Left ventricle myocardium inferior (tissue), 1 donor: Measurements from ENCODE around the gene KRTAP26-1. TPM values are rescaled to one million over a fixed set of nuclear protein-coding genes. Genes with fewer than 3 reads are reported as not detected.

ENCODE experiments used
- DNase-seq: peaks from one replicate; pipeline ENCODE4 v3.0.0-alpha.2; 2020
- H3K27ac ChIP-seq: fragments of 200-600 bp; replicated peaks from 2 replicates; pipeline ENCODE4 v1.8.0; 2021
- H3K27me3 ChIP-seq: fragments of 200-600 bp; 2 replicates; pipeline ENCODE4 v1.8.0; 2021; ENCODE audit warnings: low read depth
- H3K36me3 ChIP-seq: fragments of 200-600 bp; 2 replicates; pipeline ENCODE4 v1.8.0; 2021
- H3K4me1 ChIP-seq: fragments of 200-600 bp; 2 replicates; pipeline ENCODE4 v1.8.0; 2021
- H3K4me3 ChIP-seq: fragments of 200-600 bp; 2 replicates; pipeline ENCODE4 v1.8.0; 2021; ENCODE audit warnings: mild to moderate bottlenecking, moderate library complexity
- H3K9me3 ChIP-seq: fragments of 200-600 bp; replicated peaks from 2 replicates; pipeline ENCODE4 v1.8.0; 2021
- intact Hi-C: fragments of 100-400 bp; cut with micrococcal nuclease; formaldehyde crosslinking; loops from one replicate; pipeline ENCODE4 v1.11.0; 2022
- total RNA-seq: library from RNA; stranded (reverse); fragmentation: NEBNext Ultra II Directional; extraction: Animal tissue kit (Norgen Biotek cat#: 25700); gene quantifications from one replicate; pipeline ENCODE4 v1.2.1, GENCODE V29; 2021
- TF ChIP-seq, protein P1 (sequence below): fragments of 200-600 bp; IDR thresholded peaks from 2 replicates; pipeline ENCODE4 v1.8.0; 2021; ENCODE audit warnings: antibody characterized with exemption, mild to moderate bottlenecking, borderline replicate concordance
- donor health status: DM: no; HTN: yes; CAD: no; lungs with severe emphysema.

KRTAP26-1 gene
- total RNA-seq, 1 donor from 2014 or later: not detected

DNA sequence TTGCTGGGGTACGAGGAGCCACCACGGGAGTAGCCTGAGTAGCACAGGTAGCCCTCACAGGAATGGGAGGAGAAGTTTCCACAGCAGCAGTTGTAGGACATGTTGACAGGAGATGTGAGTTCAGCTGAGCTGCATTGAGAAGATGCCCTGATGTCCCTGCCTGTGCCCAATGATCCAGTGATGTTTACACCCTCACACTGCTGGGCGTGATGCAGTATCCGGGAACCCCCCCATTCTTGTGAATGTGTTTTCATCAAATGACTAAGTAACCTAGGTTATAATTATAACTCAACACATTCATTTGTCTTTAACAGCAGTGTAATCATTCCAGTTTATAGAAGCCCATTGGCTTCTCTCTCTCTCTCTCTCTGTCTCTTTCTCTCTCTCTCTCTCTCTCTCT is 28.4 kb upstream of the KRTAP26-1 start, which contains the start of gene KRTAP23-1:
Gene KRTAP23-1 (minus strand): TSS at position 101 of the 400 bp plus-strand sequence. CDS start 0 bp downstream, at position 101.
- Histone ChIP-seq H3K4me1 (no peaks in the 10 kb centered on the region), H3K9me3 (peaks cover 4% of the 10 kb centered on the region), H3K4me3 (no peak within 1 kb of the TSS), H3K27ac (no peak within 1 kb of the TSS), H3K27me3 (no peaks in the 10 kb centered on the region), H3K36me3 (no peaks in the 10 kb centered on the region)
- intact Hi-C loops: loop anchor here (10.0 kb wide), 1 partner anchor 736 kb away; no protein-coding TSS in a partner anchor
- DNase-seq: no peak
- TF ChIP-seq, protein P1, sequence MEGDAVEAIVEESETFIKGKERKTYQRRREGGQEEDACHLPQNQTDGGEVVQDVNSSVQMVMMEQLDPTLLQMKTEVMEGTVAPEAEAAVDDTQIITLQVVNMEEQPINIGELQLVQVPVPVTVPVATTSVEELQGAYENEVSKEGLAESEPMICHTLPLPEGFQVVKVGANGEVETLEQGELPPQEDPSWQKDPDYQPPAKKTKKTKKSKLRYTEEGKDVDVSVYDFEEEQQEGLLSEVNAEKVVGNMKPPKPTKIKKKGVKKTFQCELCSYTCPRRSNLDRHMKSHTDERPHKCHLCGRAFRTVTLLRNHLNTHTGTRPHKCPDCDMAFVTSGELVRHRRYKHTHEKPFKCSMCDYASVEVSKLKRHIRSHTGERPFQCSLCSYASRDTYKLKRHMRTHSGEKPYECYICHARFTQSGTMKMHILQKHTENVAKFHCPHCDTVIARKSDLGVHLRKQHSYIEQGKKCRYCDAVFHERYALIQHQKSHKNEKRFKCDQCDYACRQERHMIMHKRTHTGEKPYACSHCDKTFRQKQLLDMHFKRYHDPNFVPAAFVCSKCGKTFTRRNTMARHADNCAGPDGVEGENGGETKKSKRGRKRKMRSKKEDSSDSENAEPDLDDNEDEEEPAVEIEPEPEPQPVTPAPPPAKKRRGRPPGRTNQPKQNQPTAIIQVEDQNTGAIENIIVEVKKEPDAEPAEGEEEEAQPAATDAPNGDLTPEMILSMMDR: no peak

DNA sequence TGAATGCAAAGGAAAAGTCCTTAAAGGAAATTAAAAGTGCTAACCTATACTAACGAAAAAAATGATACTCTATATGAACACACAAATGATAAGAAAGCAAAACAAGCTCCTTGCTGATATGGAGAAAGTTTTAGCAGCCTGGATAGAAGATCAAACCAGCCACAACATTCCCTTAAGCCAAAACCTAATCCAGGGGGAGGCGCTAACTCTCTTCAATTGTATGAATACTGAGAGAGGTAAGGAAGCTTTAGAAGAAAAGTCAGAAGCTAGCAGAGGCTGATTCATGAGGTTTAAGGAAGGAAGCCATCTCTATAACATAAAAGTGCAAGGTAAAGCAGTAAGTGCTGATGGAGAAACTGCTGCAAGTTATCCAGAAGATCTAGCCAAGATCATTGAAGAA is 24.9 kb upstream of the KRTAP26-1 start:
- Histone ChIP-seq H3K9me3 (peaks cover 4% of the 10 kb centered on the region), H3K4me3 (no peak overlapping the region), H3K4me1 (no peaks in the 10 kb centered on the region), H3K36me3 (no peaks in the 10 kb centered on the region), H3K27me3 (no peaks in the 10 kb centered on the region), H3K27ac (no peak overlapping the region)
- intact Hi-C loops: loop anchor here (10.0 kb wide), 1 partner anchor 740 kb away; no protein-coding TSS in a partner anchor
- TF ChIP-seq, protein P1: no peak
- DNase-seq: no peak

DNA sequence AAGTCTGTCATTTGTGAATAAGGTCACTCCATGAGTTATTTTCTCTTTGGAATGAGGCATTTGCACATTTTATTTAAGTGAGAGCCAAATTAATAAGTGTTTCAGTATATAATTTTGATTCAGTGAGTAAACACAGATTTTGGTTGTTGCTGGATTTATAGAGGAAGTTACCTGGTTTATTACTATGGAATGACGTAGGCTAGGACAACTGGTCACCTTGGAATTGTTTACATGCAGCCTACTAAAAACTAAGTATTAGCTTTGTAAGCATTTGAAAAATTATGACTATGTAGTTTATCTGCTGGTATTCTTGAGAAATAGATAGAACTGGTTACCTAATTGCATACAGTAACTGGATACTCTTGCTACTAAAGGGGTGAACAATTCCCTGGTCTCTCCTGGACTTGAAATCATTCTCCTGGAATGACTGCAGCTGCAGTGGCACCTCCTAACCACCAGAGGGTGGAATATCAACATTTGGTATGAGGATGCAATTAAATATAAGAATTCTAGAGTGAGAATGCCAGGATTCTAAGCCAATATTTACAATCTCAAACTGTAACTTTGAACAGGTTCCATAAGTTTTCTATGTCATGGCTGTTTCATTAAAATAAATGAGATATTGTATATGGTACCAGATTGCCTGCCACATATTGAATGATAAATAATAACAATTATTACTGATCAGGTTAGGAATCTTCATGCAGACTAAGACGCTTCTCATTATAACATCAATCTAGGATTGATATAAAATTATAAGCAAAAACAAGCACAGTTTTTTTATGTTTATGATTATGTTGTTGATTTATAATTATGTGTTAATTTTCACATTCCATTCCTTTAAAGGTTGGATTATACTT is 20.8 kb upstream of the KRTAP26-1 start:
- Histone ChIP-seq H3K4me3 (no peak overlapping the region), H3K4me1 (no peaks in the 10 kb centered on the region), H3K9me3 (peaks cover 4% of the 10 kb centered on the region), H3K27me3 (no peaks in the 10 kb centered on the region), H3K36me3 (no peaks in the 10 kb centered on the region), H3K27ac (no peak overlapping the region)
- intact Hi-C loops: loop anchor here (10.0 kb wide), 1 partner anchor 744 kb away; no protein-coding TSS in a partner anchor
- TF ChIP-seq, protein P1: peak; percentile 86
- no peak for DNase-seq

DNA sequence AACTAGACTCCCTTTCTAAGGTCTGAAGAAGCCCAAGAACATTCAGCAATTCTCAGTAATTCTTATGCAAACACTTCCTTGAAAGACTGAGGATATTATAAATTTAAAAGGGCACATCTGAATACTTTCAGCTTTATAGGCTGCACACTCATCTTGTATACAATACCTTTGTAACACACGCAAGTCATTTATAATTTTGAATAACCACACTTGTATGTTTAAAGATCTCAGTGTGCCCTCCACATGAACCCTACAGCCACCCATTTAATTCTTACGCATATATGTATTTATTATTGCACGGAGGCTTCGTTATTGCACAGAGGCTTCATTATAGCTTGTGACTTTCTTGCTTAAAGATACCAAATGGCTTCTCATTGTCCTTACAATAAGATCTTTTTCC is 18.6 kb upstream of the KRTAP26-1 start:
- Histone ChIP-seq H3K27ac (no peak overlapping the region), H3K9me3 (no peaks in the 10 kb centered on the region), H3K36me3 (no peaks in the 10 kb centered on the region), H3K4me3 (no peak overlapping the region), H3K4me1 (no peaks in the 10 kb centered on the region), H3K27me3 (no peaks in the 10 kb centered on the region)
- intact Hi-C loops: no loop called here
- no peak for DNase-seq
- TF ChIP-seq, protein P1: no peak

DNA sequence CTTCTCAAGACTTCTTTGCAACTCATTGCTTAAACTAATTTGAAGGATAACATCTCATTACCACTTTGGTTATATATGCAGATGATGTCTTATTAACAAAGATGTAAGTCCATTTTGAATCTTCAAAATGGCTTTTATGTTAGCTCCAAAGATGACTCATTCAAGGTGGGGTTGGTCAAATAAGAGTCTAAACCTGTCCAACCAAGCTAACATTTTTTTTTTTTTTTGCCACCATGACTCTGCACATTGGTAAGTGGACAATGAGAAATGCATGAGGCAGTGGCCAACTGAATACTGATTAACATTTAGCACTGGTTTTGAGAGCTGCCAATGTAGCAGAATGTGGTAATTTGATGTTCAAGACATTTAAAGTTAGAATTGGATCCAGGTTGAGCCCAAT is 17.7 kb upstream of the KRTAP26-1 start:
- H3K36me3 ChIP-seq: no peaks in the 10 kb centered on the region

More for the DNA sequence above, 17.7 kb upstream of the KRTAP26-1 start:
- Histone ChIP-seq H3K27ac (no peak overlapping the region), H3K4me3 (no peak overlapping the region), H3K27me3 (no peaks in the 10 kb centered on the region), H3K4me1 (no peaks in the 10 kb centered on the region), H3K9me3 (no peaks in the 10 kb centered on the region)
- intact Hi-C loops: no loop called here
- DNase-seq: no peak
- TF ChIP-seq, protein P1: no peak
